Ishikawa (cell line): Measurements from ENCODE around the gene GALNT9.

Experiments used
- CREB1 ChIP-seq: IDR thresholded peaks from 2 replicates; pipeline ENCODE4 v1.6.1; 2012; ENCODE audit warnings: low read depth
- FOXM1 ChIP-seq: IDR thresholded peaks from 2 replicates; pipeline ENCODE4 v1.6.1; 2012; ENCODE audit warnings: low read depth, borderline replicate concordance
- MAX ChIP-seq: IDR thresholded peaks from 2 replicates; pipeline ENCODE4 v1.6.1; 2012
- NFIC ChIP-seq: IDR thresholded peaks from 2 replicates; pipeline ENCODE4 v1.6.1; 2012
- RAD21 ChIP-seq: IDR thresholded peaks from 2 replicates; pipeline ENCODE4 v1.6.1; 2012; ENCODE audit warnings: low read depth
- REST ChIP-seq: IDR thresholded peaks from 2 replicates; pipeline ENCODE4 v1.6.1; 2012; ENCODE audit warnings: low read depth, mild to moderate bottlenecking
- TAF1 ChIP-seq: IDR thresholded peaks from 2 replicates; pipeline ENCODE4 v1.6.1; 2012; ENCODE audit warnings: low read depth, mild to moderate bottlenecking
- TCF12 ChIP-seq: IDR thresholded peaks from 2 replicates; pipeline ENCODE4 v1.6.1; 2012; ENCODE audit warnings: low read depth
- YY1 ChIP-seq: IDR thresholded peaks from 2 replicates; pipeline ENCODE4 v1.6.1; 2012; ENCODE audit warnings: low read depth
- ZBTB7A ChIP-seq: IDR thresholded peaks from 2 replicates; pipeline ENCODE4 v1.6.1; 2012; ENCODE audit warnings: low read depth

- no peak for TF ChIP-seq CREB1
- TF ChIP-seq TAF1: no peak
- no peak for TF ChIP-seq TCF12
- no peak for TF ChIP-seq RAD21
- no peak for TF ChIP-seq ZBTB7A
- no peak for TF ChIP-seq MAX
- TF ChIP-seq YY1: no peak
- TF ChIP-seq REST: no peak
- TF ChIP-seq FOXM1: no peak
- TF ChIP-seq NFIC: no peak
These were observed 19.0 kb downstream of the GALNT9 start for GRCh38 chr12:132310181-132311040.
